ENCODE results near the gene ERICH2. TPM values are rescaled to one million over a fixed set of nuclear protein-coding genes. Genes with fewer than 3 reads are reported as not detected.

ERICH2 gene
- total RNA-seq, 1 donor from 2014 or later = 2.1 TPM

DNA sequence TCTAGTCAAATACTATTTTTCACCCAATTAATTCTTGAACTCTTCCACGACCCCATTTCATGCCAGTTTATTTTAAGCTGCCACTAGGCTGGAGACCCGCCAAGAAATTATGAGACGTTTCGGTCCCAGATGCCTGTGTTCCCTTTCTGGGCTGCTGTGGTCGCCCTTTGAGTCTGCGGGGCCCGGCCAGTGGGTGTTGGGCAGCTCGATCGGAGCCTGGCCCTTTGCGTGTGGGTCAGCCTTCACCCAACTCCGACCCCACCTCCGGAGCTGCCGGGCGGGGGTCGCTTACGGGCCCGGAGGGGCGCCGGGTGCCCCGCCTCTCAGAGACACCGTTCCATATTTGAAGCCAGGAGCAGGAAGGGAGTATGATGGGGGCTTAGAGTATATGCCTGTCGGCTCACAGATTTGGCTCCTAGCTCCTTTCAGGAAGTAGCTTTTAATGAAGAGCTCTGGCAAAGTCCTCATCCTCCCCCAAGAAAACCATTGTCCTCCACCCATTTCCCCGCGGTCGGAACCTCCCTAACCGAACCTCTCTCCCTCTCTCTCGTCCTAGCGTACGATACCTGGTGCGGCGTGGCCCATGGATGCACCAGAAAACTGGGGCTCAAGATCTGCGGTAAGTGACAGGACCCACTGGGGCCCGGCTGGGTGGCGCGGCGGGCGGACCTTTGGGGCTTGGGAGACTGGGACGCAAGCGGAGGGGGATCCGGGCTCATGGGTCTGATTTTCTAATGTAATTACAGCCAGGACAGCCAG lies 51.5 kb downstream of the ERICH2 start:
- no peak overlapping the region for H3K27ac Mint-ChIP-seq (ENCODE audit: unreplicated experiment)
- TF ChIP-seq, protein P1, sequence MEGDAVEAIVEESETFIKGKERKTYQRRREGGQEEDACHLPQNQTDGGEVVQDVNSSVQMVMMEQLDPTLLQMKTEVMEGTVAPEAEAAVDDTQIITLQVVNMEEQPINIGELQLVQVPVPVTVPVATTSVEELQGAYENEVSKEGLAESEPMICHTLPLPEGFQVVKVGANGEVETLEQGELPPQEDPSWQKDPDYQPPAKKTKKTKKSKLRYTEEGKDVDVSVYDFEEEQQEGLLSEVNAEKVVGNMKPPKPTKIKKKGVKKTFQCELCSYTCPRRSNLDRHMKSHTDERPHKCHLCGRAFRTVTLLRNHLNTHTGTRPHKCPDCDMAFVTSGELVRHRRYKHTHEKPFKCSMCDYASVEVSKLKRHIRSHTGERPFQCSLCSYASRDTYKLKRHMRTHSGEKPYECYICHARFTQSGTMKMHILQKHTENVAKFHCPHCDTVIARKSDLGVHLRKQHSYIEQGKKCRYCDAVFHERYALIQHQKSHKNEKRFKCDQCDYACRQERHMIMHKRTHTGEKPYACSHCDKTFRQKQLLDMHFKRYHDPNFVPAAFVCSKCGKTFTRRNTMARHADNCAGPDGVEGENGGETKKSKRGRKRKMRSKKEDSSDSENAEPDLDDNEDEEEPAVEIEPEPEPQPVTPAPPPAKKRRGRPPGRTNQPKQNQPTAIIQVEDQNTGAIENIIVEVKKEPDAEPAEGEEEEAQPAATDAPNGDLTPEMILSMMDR (IDR thresholded peaks at IDR 0.05; ENCODE audit: partially characterized antibody, unreplicated experiment) = no peak
- peaks cover 40% of the 10 kb centered on the region for H3K27me3 Mint-ChIP-seq (ENCODE audit: unreplicated experiment)
- DNase-seq = no peak
- peaks cover 29% of the 10 kb centered on the region for H3K4me1 Mint-ChIP-seq (ENCODE audit: low read depth, unreplicated experiment)
- H3K4me3 Mint-ChIP-seq (ENCODE audit: unreplicated experiment) = peak overlapping the region; percentile 93
- H3K36me3 Mint-ChIP-seq (ENCODE audit: unreplicated experiment) = no peaks in the 10 kb centered on the region
- peaks cover 11% of the 10 kb centered on the region for H3K9me3 Mint-ChIP-seq (ENCODE audit: unreplicated experiment)

DNA sequence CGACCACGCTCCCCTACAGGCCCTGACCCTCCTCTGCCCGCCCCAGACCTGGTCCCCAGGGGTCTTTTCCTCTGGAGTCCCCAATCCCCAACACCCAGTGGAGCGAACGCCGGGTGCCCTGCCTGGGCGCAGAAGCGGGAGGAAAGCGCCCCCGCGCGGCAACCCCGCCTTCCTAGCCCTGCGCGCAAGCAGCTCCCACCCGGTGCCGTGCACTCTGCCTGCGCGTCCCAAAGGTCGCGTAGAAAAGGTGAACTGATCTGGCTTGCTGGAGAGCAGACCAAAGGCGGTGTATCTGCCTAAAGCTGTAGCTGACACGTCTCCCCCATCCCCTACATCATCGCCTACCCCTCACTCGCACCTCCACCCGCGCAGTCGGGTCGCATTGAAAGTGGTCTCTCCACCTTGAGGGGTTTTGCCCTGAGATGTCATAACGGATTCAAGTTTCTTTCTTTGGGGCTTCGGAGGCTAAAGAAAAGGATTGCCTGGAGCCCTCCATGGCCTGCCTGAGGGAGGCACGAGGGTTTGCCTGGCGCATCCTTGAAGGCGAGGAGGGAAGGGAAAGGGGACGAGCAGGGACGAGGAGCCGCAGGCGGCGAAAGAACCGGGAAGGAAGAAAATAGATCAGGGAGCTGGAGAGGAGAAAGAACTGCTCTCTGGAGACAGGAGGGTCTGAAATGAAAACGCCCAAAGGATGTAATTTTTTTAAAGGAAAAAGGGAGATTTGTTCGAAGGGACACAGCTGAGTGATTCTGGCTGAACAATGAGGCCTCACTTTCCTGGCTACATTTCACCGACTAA lies 52.3 kb downstream of the ERICH2 start:
- H3K4me3 Mint-ChIP-seq (ENCODE audit: unreplicated experiment) = peak overlapping the region; percentile 93
- H3K27me3 Mint-ChIP-seq (ENCODE audit: unreplicated experiment) = peaks cover 46% of the 10 kb centered on the region
- peaks cover 29% of the 10 kb centered on the region for H3K4me1 Mint-ChIP-seq (ENCODE audit: low read depth, unreplicated experiment)
- peaks cover 12% of the 10 kb centered on the region for H3K9me3 Mint-ChIP-seq (ENCODE audit: unreplicated experiment)
- TF ChIP-seq, protein P1 (IDR thresholded peaks at IDR 0.05; ENCODE audit: partially characterized antibody, unreplicated experiment) = peak; percentile 21
- no peak overlapping the region for H3K27ac Mint-ChIP-seq (ENCODE audit: unreplicated experiment)
- H3K36me3 Mint-ChIP-seq (ENCODE audit: unreplicated experiment) = no peaks in the 10 kb centered on the region
- DNase-seq = peak; percentile 57

DNA sequence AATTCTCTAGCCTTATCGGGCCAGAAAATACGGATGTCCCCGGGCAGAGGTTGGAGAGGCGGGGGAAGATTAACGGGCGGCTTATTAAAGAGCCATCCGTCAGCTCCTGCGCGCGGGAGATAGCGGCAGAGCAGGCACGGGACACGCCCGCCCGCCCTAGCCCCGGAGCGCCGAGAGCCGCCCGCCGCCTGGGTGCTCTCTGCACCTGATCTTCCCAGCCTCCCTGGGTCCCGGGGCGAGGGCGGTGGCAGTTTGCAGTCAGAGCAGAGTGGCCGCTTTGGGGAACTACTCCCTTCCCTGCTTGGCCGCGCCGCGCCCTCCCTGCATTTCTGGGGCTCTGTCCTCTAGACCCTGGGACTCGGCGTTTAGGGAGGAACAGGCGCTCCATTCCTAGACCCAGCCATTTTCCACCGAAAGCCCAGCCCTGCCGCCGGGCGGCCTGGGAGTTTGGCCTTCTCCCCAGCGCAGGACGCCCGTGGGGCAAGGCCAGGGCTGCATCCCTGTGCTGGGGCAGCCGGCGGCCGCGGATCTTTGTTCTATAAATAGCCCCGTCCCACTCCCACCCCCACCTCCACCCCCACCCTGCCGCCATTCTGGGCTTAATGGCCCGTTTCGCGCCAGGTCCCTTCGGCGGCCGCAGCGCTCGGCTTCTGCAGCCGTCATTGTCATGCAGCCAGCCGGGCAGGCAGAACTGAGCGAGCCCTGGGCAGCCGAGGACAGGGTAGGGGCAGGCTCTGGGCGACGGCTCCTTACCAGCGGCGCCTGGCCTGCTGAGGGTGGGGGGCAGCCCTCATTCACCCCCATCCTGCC lies 53.1 kb downstream of the ERICH2 start:
- peaks cover 41% of the 10 kb centered on the region for H3K27me3 Mint-ChIP-seq (ENCODE audit: unreplicated experiment)
- H3K4me3 Mint-ChIP-seq (ENCODE audit: unreplicated experiment) = peak overlapping the region; percentile 93
- TF ChIP-seq, protein P1 (IDR thresholded peaks at IDR 0.05; ENCODE audit: partially characterized antibody, unreplicated experiment) = no peak
- H3K4me1 Mint-ChIP-seq (ENCODE audit: low read depth, unreplicated experiment) = peaks cover 27% of the 10 kb centered on the region
- no peak overlapping the region for H3K27ac Mint-ChIP-seq (ENCODE audit: unreplicated experiment)
- peak; percentile 58 for DNase-seq
- H3K36me3 Mint-ChIP-seq (ENCODE audit: unreplicated experiment) = no peaks in the 10 kb centered on the region
- H3K9me3 Mint-ChIP-seq (ENCODE audit: unreplicated experiment) = peaks cover 12% of the 10 kb centered on the region

DNA sequence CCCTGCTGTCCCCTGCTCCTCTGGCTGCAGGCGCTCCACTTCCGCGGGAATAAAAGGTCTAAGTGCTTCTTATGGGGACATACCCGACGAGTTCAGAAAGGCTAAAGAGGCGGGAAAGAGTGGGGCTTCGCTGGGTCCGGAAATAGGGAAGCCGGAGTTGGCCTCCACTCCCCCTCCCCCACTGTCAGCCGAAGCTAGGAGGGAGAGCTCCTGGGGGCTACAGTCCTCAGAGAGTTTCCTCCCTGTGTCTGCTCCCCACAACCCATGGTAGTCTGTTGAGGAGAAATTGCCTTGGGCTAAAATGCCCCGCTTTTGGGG lies 53.7 kb downstream of the ERICH2 start:
- peaks cover 12% of the 10 kb centered on the region for H3K9me3 Mint-ChIP-seq (ENCODE audit: unreplicated experiment)
- TF ChIP-seq, protein P1 (IDR thresholded peaks at IDR 0.05; ENCODE audit: partially characterized antibody, unreplicated experiment) = no peak
- peaks cover 37% of the 10 kb centered on the region for H3K27me3 Mint-ChIP-seq (ENCODE audit: unreplicated experiment)
- H3K36me3 Mint-ChIP-seq (ENCODE audit: unreplicated experiment) = no peaks in the 10 kb centered on the region
- DNase-seq = no peak
- H3K27ac Mint-ChIP-seq (ENCODE audit: unreplicated experiment) = no peak overlapping the region
- peak overlapping the region; percentile 68 for H3K4me3 Mint-ChIP-seq (ENCODE audit: unreplicated experiment)
- H3K4me1 Mint-ChIP-seq (ENCODE audit: low read depth, unreplicated experiment) = peaks cover 21% of the 10 kb centered on the region

All from glutamatergic neuron (in vitro differentiated cells).